GM15510 (cell line): ENCODE results near the gene C10orf90.

Experiments used
- POLR2A ChIP-seq: IDR thresholded peaks from 3 replicates; pipeline ENCODE4 v1.6.1; 2011; ENCODE audit warnings: borderline replicate concordance; ENCODE audit not compliant: insufficient read length; ENCODE audit errors: extremely low read depth

C10orf90 gene, protein sequence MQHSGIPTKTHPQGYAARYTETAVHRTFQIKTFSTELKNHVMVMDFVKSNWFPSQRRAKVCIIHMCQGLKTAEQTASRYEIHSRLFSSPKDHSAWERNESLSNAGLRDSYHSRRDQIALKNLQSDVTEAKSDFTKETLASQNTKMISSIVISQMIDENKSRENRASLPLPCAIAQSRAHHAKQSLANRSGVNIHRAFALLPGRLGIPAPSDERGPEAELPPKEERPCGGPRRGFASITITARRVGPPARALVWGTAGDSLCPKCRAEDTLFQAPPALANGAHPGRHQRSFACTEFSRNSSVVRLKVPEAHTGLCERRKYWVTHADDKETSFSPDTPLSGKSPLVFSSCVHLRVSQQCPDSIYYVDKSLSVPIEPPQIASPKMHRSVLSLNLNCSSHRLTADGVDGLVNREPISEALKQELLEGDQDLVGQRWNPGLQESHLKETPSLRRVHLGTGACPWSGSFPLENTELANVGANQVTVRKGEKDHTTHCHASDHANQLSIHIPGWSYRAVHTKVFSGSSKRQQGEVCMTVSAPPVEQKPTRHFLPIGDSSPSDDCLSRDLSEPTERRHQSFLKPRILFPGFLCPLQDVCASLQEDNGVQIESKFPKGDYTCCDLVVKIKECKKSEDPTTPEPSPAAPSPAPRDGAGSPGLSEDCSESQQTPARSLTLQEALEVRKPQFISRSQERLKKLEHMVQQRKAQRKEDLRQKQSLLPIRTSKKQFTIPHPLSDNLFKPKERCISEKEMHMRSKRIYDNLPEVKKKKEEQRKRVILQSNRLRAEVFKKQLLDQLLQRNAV

DNA sequence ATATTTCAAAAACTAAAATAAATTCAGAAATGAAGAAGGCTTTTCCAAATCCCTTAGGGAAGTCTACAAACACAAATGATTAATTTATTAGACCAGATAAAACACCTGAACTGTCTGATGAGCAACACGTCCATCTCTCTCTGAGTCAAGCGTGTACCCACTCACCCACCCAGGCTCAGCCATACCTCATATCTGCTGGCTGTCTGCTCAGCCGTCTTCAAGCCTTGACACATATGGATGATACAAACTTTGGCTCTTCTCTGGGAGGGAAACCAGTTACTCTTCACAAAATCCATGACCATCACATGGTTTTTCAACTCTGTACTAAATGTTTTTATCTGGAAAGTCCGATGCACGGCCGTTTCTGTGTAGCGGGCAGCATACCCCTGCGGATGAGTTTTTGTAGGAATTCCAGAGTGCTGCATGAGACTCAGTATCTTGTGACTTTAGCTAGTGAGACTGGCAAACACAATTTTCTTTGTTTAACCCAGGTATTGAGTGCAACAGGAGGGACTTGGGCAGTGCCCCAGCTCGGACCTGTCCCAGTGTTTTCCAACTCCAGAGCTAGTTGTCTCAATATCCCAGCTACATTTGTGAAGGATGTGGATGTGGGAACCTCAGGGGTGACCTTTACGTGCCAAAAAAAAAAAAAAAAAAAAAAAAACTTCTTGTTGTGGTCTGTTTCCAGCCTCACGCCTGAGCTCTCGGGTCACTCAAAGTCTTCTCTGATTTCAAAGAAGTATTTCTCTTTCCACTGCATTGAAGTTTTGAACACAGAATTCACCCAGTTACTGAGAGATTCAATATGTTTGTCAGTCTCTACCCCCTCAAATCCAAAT lies at the start of gene C10orf90:
C10orf90 (minus strand) TSS at position 638 of the 839 bp plus-strand sequence; CDS start at position 425, 213 bp downstream.
- no peak for TF ChIP-seq POLR2A

DNA sequence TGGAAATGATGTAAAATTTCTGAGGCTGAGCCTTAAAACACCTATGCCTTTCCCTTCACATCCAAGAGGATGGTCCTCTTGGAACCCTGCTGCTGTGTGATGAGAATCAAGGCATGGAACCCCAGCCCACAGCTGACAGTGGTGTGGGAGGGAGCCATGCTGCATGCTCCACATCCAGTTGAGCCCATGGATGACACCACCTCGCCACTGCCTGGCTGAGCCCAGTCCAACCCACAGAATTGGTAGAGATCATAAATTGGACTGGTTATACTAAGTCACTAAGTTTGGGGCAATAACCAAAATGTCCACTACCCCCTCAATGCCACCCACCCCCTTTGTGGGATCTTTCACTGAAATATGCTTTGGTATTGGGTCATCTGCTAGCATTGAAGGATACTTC lies 45.9 kb upstream of the C10orf90 start:
- no peak for TF ChIP-seq POLR2A

- no peak for TF ChIP-seq POLR2A
Observed at GRCh38 chr10:126713594-126713993, 43.1 kb upstream of the C10orf90 start.

- no peak for TF ChIP-seq POLR2A
Observed at GRCh38 chr10:126712681-126713080, 42.2 kb upstream of the C10orf90 start.

DNA sequence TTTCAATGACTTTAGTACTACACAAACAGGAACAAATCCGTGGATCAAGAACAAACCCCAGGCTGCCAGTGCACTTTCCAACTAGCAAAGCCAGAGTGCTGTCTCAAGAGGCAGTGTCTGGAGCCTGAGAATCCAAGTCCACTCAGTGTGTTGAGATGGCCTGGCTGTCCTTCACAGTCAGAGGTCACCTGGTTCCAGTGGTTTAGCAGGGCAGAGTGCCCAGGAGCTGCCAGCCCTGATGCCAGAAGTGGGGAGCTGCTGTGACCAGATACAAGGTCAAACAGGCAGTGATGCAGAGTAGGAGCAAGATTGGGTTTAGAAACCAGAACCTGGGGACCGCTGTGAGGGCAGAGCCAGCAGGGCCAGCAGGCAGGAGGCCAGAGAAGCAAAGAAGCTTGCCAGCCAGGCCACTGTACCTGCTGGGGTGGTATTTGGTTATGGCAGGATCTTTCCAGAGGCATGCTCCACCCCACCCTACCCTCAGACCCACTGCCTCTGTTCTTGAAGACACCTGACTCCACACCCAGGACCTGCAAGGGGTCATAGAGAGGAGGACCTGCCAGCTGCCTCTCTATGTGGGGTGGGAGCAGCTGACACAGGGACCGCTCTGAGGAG lies 35.6 kb upstream of the C10orf90 start:
- no peak for TF ChIP-seq POLR2A

GRCh38 chr10:126705131-126705530 lies 34.6 kb upstream of the C10orf90 start:
- no peak for TF ChIP-seq POLR2A

GRCh38 chr10:126704649-126705048 lies 34.2 kb upstream of the C10orf90 start:
- no peak for TF ChIP-seq POLR2A

GRCh38 chr10:126702181-126702580 lies 31.7 kb upstream of the C10orf90 start:
- no peak for TF ChIP-seq POLR2A

GRCh38 chr10:126701526-126701925 lies 31.0 kb upstream of the C10orf90 start:
- TF ChIP-seq POLR2A: no peak

DNA sequence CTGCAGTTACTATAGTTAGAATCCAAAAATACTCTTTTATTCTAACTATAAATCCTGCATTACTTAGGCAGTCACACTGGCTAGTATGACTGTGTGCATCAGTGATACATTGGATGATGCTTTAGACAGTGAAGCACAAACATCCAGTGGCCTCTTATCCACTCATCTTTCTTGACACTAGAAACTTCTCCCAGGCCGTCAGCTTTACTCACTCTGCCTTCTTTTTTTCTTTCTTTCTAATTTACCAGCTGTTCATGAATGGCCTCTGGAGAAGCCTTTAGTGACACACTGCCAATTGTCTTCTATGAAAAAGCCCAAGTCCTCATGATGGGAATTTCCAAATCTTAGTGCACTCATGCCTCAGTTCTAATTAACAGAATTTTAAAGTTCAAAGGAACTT lies 26.2 kb upstream of the C10orf90 start:
- no peak for TF ChIP-seq POLR2A

DNA sequence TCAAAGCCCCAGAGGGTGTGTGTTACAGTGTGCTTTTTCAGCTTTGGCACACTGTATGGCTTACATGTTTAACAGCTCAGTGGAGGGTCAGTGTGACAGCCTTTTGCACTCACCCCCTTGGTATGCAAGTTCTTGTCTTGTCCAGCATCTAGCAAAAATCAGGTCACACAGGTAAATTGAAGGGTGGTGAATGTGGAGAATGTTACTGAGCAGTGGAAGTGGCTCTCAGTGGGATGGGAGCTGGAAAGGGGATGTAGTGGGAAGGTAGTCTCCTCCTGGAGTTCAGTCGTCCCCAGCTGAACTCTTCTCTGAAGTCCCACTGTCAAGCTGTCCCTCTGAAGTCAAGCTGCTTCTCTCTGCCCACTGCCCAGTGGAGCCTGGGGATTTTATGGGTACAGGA lies 21.0 kb upstream of the C10orf90 start:
- no peak for TF ChIP-seq POLR2A

DNA sequence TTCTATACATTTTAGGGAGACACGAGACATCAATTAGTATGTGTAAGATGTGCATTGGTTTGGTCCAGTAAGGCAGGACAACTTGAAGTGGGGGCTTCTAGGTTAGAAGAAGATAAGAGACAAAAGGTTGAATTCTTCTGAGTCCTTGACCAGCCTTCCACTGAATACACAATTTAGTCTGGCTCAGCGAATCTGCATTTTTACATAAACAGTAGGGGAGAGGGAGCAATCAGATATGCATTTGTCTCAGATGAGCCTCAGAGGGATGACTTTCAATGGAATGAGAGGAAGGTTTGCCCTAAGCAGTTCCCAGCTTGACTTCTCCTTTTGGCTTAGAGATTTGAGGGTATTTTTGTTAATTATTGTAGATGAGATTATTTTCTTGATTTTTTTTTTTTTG lies 20.0 kb upstream of the C10orf90 start:
- no peak for TF ChIP-seq POLR2A

DNA sequence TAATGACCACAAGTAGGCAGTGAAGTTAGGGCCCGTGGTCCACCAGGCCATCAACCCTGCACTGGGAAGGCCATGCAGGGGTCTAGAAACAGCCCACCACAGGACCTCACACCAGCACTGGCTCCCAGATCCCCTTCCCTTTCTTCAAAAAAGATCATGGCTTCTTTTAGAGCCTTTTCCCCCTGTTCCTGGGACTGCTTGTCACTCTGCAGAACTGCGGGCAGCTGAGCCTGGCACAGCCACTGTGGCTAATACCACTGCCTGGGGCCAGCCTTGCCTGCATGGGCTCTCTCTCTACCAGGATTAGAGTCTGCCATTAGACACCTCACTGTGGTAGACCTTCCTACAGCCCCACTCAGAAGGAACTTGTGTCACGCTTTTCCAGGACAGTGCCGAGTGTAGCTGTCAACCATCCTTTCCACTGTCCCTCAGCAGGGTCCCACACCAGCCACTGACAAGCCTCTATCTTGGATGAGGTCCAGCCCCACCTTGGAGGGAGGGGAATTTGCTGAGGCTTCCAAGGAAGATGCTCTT lies 19.0 kb upstream of the C10orf90 start:
- no peak for TF ChIP-seq POLR2A

GRCh38 chr10:126687121-126687606 lies 16.7 kb upstream of the C10orf90 start:
- no peak for TF ChIP-seq POLR2A
